Fibroblast of lung (primary cell): ENCODE results near the gene SLC28A1. TPM values are rescaled to one million over a fixed set of nuclear protein-coding genes. Genes with fewer than 3 reads are reported as not detected.

Experiments
- DNase-seq, 2 donors: peaks; one replicate each; pipeline versions ENCODE4 v3.0.0 to v3.0.0-alpha.2; 2010; ENCODE audit warnings: low read depth in 2 of 2
- H2AFZ ChIP-seq: 2 replicates; pipeline ENCODE4 v1.5.1; 2012; ENCODE audit warnings: low read length, control low read depth, inconsistent platforms
- H3K27ac ChIP-seq: 2 replicates; pipeline ENCODE4 v1.5.1; 2011; ENCODE audit warnings: low read length, control low read depth; ENCODE audit not compliant: insufficient read depth
- H3K27me3 ChIP-seq: 2 replicates; pipeline ENCODE4 v1.5.1; 2011; ENCODE audit warnings: mild to moderate bottlenecking, low read length; ENCODE audit not compliant: control insufficient read depth, insufficient read depth
- H3K36me3 ChIP-seq: 2 replicates; pipeline ENCODE4 v1.5.1; 2011; ENCODE audit warnings: low read length; ENCODE audit not compliant: control insufficient read depth, insufficient read depth
- H3K4me1 ChIP-seq: 2 replicates; pipeline ENCODE4 v1.5.1; 2011; ENCODE audit warnings: low read length; ENCODE audit not compliant: control insufficient read depth, insufficient read depth; ENCODE audit errors: extremely low read depth
- H3K4me2 ChIP-seq: 2 replicates; pipeline ENCODE4 v1.5.1; 2011; ENCODE audit warnings: low read length, control low read depth; ENCODE audit not compliant: insufficient read depth; ENCODE audit errors: extremely low read depth
- H3K4me3 ChIP-seq, 4 experiments: fragments of 200-600 bp in 1 of 4; sonication (generic) in 1 of 4; replicated peaks in 1 of 4; 2 replicates each; pipeline ENCODE4 v1.5.1; 2011 to 2016; ENCODE audit warnings: low read length in 4 of 4, low read depth in 3 of 4, mild to moderate bottlenecking in 3 of 4, control low read depth in 2 of 4, inconsistent platforms in 1 of 4, mixed read lengths in 1 of 4; ENCODE audit not compliant: insufficient read depth in 1 of 4; ENCODE audit errors: control extremely low read depth in 1 of 4
- H3K79me2 ChIP-seq: 2 replicates; pipeline ENCODE4 v1.5.1; 2012; ENCODE audit warnings: mild to moderate bottlenecking, low read length, inconsistent platforms; ENCODE audit not compliant: control insufficient read depth, insufficient read depth
- H3K9ac ChIP-seq: 2 replicates; pipeline ENCODE4 v1.5.1; 2011; ENCODE audit warnings: mild to moderate bottlenecking, low read length, control low read depth; ENCODE audit not compliant: insufficient read depth
- H3K9me3 ChIP-seq: 2 replicates; pipeline ENCODE4 v1.5.1; 2012; ENCODE audit warnings: low read depth, low read length; ENCODE audit not compliant: control insufficient read depth, insufficient read depth
- H4K20me1 ChIP-seq: 2 replicates; pipeline ENCODE4 v1.5.1; 2011; ENCODE audit warnings: low read length; ENCODE audit not compliant: control insufficient read depth, insufficient read depth; ENCODE audit errors: extremely low read depth
- EZH2 ChIP-seq: IDR thresholded peaks from 2 replicates; pipeline ENCODE4 v1.5.1; 2012; ENCODE audit warnings: low read length, control low read depth, mild to moderate bottlenecking; ENCODE audit errors: missing control alignments
- polyA plus RNA-seq, 2 donors: library from polyadenylated mRNA; depleted of rRNA in 1 of 2; stranded (reverse) in 1 of 2; unstranded in 1 of 2; fragments of >200 nt; gene quantifications; 2 replicates each; pipeline ENCODE4 v1.2.1, GENCODE V29; 2011 to 2012; ENCODE audit warnings: missing spikeins in 1 of 2
- total RNA-seq: library from RNA; depleted of rRNA; stranded (reverse); fragments of >200 nt; gene quantifications from 2 replicates; pipeline ENCODE4 v1.2.1, GENCODE V29; 2014
- TF ChIP-seq, protein P1 (sequence below), 2 donors: IDR thresholded peaks in 1 of 2; conservative IDR thresholded peaks in 1 of 2; 1 replicate in 1 of 2; 2 replicates in 1 of 2; pipeline ENCODE4 v1.5.1; 2011 to 2012; ENCODE audit warnings: low read length in 2 of 2, control low read depth in 1 of 2, inconsistent platforms in 1 of 2, low read depth in 1 of 2, mild to moderate bottlenecking in 1 of 2

Gene SLC28A1
- total and polyA plus RNA-seq, 2 donors (not counting 1 experiment from before 2014, with no cell fraction given) = not detected

- Histone ChIP-seq H3K79me2 (no peaks in the 10 kb centered on the region), H3K27me3 (no peaks in the 10 kb centered on the region), H3K4me2 (no peak overlapping the region), H3K36me3 (no peaks in the 10 kb centered on the region), H3K9me3 (no peaks in the 10 kb centered on the region), H3K9ac (no peak overlapping the region), H3K4me1 (peaks cover 16% of the 10 kb centered on the region), H4K20me1 (no peaks in the 10 kb centered on the region), H3K4me3 (no peak overlapping the region), H2AFZ (no peak overlapping the region), H3K27ac (no peak overlapping the region)
- TF ChIP-seq, protein P1, sequence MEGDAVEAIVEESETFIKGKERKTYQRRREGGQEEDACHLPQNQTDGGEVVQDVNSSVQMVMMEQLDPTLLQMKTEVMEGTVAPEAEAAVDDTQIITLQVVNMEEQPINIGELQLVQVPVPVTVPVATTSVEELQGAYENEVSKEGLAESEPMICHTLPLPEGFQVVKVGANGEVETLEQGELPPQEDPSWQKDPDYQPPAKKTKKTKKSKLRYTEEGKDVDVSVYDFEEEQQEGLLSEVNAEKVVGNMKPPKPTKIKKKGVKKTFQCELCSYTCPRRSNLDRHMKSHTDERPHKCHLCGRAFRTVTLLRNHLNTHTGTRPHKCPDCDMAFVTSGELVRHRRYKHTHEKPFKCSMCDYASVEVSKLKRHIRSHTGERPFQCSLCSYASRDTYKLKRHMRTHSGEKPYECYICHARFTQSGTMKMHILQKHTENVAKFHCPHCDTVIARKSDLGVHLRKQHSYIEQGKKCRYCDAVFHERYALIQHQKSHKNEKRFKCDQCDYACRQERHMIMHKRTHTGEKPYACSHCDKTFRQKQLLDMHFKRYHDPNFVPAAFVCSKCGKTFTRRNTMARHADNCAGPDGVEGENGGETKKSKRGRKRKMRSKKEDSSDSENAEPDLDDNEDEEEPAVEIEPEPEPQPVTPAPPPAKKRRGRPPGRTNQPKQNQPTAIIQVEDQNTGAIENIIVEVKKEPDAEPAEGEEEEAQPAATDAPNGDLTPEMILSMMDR (conservative IDR thresholded peaks at IDR 0.05 in 1 of 2, IDR thresholded peaks at IDR 0.05 in 1 of 2; ENCODE audit: low read depth in 1 of 2, low read length in 2 of 2) = no peak
- no peak for TF ChIP-seq EZH2
- DNase-seq = no peak
Observed at GRCh38 chr15:84944311-84944710, 59.8 kb downstream of the SLC28A1 start.

- no peak for DNase-seq
- no peak overlapping the region for H3K4me3 ChIP-seq
- no peak for TF ChIP-seq EZH2
- TF ChIP-seq, protein P1 (conservative IDR thresholded peaks at IDR 0.05 in 1 of 2, IDR thresholded peaks at IDR 0.05 in 1 of 2; ENCODE audit: low read depth in 1 of 2, low read length in 2 of 2) = no peak
- no peak overlapping the region for H3K27ac ChIP-seq
- H3K9me3 ChIP-seq = no peaks in the 10 kb centered on the region
- H3K79me2 ChIP-seq = no peaks in the 10 kb centered on the region
- no peak overlapping the region for H2AFZ ChIP-seq
- H3K36me3 ChIP-seq = no peaks in the 10 kb centered on the region
- H3K27me3 ChIP-seq = no peaks in the 10 kb centered on the region
- H3K4me1 ChIP-seq = peaks cover 16% of the 10 kb centered on the region
- H3K4me2 ChIP-seq = no peak overlapping the region
- H4K20me1 ChIP-seq = no peaks in the 10 kb centered on the region
- H3K9ac ChIP-seq = no peak overlapping the region
Observed at GRCh38 chr15:84944861-84945260, 60.4 kb downstream of the SLC28A1 start.

- Histone ChIP-seq H3K4me3 (no peak overlapping the region), H3K4me2 (no peak overlapping the region), H3K9me3 (no peaks in the 10 kb centered on the region), H3K27ac (no peak overlapping the region), H3K27me3 (no peaks in the 10 kb centered on the region), H3K36me3 (no peaks in the 10 kb centered on the region), H3K79me2 (no peaks in the 10 kb centered on the region), H3K9ac (no peak overlapping the region), H4K20me1 (no peaks in the 10 kb centered on the region), H2AFZ (no peak overlapping the region), H3K4me1 (peaks cover 16% of the 10 kb centered on the region)
- TF ChIP-seq, protein P1 (conservative IDR thresholded peaks at IDR 0.05 in 1 of 2, IDR thresholded peaks at IDR 0.05 in 1 of 2; ENCODE audit: low read depth in 1 of 2, low read length in 2 of 2) = no peak
- no peak for TF ChIP-seq EZH2
- no peak for DNase-seq
Observed at GRCh38 chr15:84946772-84947489, 62.5 kb downstream of the SLC28A1 start.
